Inferior parietal cortex (tissue), 1 donor: ENCODE data around the gene MPZL2.
A peak's percentile ranks its signal among the peaks of the same experiment; 100 is the strongest.
"Not testable (repeated sequence)": the region's sequence is repeated elsewhere in the genome, so short reads cannot be mapped to it uniquely, and the experiment has no call there.

Source experiments
- DNase-seq: peaks from one replicate; pipeline ENCODE4 v3.0.0-alpha.2; 2016; ENCODE audit errors: extremely low spot score

MPZL2 gene

GRCh38 chr11:118263695-118264568 is at the start of gene MPZL2:
TSS of gene MPZL2 (minus strand) at chr11:118264297. CDS start at chr11:118264153, 144 bp downstream.
- DNase-seq, result no peak

- no peak for DNase-seq
Measured at GRCh38 chr11:118313242-118313641, 49.1 kb upstream of the MPZL2 start.

DNA sequence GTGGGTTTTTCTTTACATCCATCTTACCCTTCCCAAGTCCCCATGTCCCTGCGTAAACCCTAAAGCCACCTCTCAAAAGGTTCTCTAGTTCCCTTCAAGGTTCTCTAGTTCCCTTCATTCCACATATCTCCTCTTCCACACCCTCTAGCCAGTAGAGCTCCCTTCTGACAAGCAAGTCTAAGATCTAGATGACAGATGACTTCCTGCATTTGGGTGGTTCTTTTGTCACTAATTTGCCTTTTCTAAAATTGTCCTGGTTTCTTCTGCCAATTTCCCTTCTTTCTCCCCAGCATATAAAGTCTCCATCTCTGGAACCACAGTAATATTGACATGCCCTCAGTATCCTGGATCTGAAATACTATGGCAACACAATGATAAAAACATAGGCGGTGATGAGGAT is 48.2 kb upstream of the MPZL2 start:
- no peak for DNase-seq

- no peak for DNase-seq
Measured at GRCh38 chr11:118311518-118311917, 47.4 kb upstream of the MPZL2 start.

DNA sequence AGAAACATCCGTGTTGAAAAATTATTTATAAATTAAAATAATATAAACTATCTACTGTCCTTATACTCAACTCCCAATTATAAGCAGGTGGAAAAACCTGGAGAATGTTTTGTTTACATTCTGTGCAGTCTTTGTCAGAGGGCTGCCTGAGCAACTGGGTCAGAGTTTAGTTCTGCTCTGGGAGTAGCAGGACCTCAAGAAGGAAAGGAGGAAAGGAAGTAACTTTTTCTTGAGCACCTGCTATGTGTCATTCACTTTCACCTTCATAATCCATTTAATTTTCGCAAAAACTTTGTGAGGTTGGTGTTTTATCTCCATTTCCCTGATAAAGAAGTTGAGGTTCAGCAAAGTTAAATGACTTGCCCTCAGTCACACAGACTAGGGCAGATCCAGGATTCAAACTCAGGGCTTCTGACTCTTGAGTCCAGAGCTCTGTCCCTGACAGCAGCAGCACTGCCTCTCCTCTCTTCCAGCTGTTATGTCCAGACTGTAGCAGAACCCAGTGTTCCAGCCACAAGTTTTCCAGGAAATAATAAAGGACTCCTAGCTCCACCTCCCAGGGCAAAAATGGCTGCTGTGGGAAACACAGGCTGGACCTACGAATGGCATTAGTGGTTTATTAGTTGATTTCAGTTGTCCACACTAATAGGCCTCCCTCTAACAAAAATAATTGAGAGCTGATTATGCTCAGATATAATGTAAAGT is 46.8 kb upstream of the MPZL2 start:
- no peak for DNase-seq

DNA sequence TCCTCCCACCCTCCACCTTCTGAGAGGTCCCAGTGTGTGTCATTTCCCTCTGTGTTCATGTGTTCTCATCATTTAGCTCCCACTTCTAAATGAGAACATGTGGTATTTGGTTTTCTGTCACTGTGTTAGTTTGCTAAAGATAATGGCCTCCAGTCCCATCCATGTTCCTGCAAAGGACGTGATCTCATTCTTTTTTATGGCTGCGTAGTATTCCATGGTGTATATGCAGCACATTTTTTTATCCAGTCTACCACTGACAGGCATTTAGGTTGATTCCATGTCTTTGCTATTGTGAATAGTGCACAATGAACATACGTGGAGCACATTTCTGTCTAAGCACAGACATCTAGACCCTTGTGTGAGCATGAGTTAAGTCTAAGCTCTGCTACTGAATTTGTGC is 46.2 kb upstream of the MPZL2 start:
- DNase-seq, result no peak

GRCh38 chr11:118308995-118309528 is 45.0 kb upstream of the MPZL2 start:
- not testable (repeated sequence) for DNase-seq

- DNase-seq, result no peak
Measured at GRCh38 chr11:118306556-118306955, 42.5 kb upstream of the MPZL2 start.

GRCh38 chr11:118305726-118306125 is 41.6 kb upstream of the MPZL2 start:
- DNase-seq, result no peak

DNA sequence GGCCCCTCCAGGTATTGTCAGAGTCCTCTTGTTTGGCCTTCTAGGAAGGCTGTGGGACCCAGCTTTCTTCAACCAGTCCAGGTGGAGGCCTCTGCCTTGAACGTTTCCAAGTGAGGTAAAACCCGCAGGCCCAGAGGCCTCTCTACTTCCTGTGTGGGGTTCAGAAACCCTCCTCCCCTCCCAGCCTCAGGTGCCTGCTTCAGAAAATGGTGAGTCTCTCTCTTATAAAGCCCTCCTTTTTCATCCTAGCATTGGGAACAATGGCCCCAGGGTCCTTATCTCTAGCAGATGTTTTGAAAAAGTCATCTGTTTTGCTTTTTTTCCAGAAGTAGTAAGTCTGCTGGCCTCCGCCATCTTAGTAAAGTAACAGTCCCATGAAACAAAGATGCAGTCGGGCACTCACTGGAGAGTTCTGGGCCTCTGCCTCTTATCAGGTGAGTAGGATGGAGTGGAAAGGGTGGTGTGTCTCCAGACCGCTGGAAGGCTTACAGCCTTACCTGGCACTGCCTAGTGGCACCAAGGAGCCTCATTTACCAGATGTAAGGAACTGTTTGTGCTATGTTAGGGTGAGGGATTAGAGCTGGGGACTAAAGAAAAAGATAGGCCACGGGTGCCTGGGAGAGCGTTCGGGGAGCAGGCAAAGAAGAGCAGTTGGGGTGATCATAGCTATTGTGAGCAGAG is 40.6 kb upstream of the MPZL2 start, which contains the start of gene CD3E:
Gene CD3E (plus strand): TSS at position 163 of the 681 bp plus-strand sequence. CDS start 223 bp downstream, at position 386.
- no peak for DNase-seq

GRCh38 chr11:118304227-118304567 is 40.1 kb upstream of the MPZL2 start:
- no peak for DNase-seq

DNA sequence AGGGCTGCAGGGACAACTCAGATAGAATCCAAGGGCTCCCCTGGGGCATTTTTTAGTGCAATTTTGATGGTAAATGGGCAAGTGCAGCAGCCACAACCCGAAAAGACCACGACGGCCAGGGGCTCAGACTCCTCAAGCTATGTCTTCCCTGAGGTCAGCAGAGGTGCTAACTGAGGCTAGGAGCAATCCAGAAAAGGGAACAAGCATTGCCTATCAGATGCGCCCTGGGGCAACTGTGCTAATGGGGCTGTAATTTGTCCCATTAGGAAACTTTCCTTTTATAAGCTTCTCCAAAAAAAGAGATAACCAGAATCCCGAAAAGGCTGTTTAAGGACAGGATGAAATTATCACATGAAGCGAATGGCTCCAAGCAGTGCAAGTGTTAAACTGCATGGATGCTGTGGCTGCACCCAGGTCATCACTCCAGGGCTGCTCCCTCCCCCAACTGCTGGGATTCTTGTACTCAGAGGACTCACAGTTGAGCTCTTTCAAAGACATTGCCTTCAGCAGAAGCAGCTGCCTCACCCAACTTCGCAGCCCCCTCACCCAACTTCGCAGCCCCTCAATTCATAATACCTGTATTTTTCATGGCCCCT is 37.6 kb upstream of the MPZL2 start:
- no peak for DNase-seq

- DNase-seq, result peak; percentile 7
Measured at GRCh38 chr11:118295815-118296454, 31.8 kb upstream of the MPZL2 start.

GRCh38 chr11:118295199-118295598 is 31.1 kb upstream of the MPZL2 start:
- no peak for DNase-seq

DNA sequence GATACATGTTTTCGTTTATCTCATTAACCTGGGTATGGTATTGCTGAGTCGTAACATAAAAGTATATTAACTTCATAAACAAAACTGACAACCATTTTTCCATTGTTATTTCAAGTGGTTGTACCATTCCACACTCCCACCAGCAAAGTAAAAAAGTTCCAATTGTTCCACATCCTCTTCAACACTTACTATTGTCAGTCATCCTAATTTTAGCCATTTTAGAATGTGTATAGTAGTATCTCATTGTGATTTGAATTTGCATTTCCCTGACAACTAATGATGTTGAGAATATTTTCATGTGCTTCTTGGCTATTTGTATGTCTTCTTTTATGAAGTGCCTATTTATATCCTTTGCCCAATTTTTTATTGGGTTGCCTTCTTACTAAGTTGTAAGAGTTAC is 30.0 kb upstream of the MPZL2 start:
- no peak for DNase-seq

GRCh38 chr11:118291477-118292135 is 27.5 kb upstream of the MPZL2 start:
- DNase-seq, result no peak

DNA sequence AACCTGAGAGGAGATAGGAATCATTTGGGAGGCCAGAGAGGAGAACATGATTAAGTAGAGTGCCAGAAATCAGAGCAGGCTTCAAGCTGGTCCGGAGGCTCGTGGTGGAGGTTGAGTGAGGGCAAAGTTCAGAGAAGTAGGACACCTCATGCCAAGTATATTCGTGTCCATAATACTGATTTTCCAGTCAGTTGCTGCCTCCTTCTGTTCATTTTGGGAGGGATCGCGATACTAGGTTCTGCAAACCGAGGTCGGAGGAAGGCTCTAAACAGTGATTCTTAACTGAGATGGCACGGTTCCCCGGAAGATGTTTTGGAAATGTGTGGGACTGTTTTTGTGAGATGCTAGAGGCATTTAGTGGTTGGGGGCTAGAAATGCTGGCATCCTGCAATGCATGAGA is 26.8 kb upstream of the MPZL2 start:
- DNase-seq, result peak; percentile 32

- DNase-seq, result no peak
Measured at GRCh38 chr11:118289401-118289800, 25.3 kb upstream of the MPZL2 start.

DNA sequence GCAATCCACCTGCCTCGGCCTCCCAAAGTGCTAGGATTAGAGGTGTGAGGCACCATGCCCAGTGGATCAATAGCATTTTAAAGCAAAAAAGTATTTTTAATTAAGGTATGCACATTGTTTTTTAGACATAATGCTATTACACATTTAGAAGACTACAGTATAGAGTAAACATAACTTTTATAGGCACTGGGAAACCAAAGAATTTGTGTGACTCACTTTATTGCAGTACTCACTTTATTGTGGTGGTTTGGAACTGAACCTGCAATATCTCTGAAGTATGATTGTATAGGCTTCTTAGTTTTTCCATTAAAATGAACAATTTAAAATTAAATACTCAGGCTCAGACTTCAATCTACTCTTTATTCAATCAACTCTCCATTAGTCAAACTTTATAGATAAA is 22.9 kb upstream of the MPZL2 start:
- DNase-seq, result no peak

DNA sequence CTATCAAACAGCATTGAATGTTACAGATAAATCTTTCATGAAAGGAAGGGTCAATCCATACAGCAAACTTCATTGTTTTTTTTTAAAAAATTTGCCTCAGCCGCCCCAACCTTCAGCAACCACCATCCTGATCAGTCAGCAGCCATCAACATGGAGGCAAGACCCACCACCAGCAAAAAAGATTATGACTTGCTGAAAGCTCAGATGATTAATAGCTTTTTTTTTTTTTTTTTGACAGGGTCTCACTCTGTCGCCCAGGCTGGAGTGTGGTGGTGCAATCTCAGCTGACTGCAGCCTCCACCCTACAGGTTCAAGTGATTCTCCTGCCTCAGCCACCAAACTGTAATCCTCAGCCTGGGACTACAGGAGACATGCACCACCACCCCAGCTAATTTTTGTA is 22.4 kb upstream of the MPZL2 start:
- DNase-seq, result no peak
